ENCODE data around the gene SSH2.

GRCh38 chr17:29607557-29608195 lies 322.4 kb downstream of the SSH2 start:
- TF ChIP-seq CTCF (IDR thresholded peaks at IDR 0.05), result no peak
- TF ChIP-seq POLR2A (IDR thresholded peaks at IDR 0.05), result no peak
- no peak for TF ChIP-seq POLR2AphosphoS5 (IDR thresholded peaks at IDR 0.05)
- TF ChIP-seq EP300 (IDR thresholded peaks at IDR 0.05), result no peak
